ENCODE data around the gene TMEM223. TPM values are rescaled to one million over a fixed set of nuclear protein-coding genes. Genes with fewer than 3 reads are reported as not detected.
"Not testable (repeated sequence)": the region's sequence is repeated elsewhere in the genome, so short reads cannot be mapped to it uniquely, and the experiment has no call there.

Gene TMEM223
- total RNA-seq, 1 donor from 2014 or later: 14.7 TPM

- peaks cover 14% of the 10 kb centered on the region for H3K36me3 Mint-ChIP-seq (ENCODE audit: low read depth)
- H3K9me3 Mint-ChIP-seq (ENCODE audit: low read depth): no peaks in the 10 kb centered on the region
- H3K27me3 Mint-ChIP-seq (ENCODE audit: low read depth): no peaks in the 10 kb centered on the region
- H3K4me3 Mint-ChIP-seq (ENCODE audit: unreplicated experiment): peak within 1 kb of the TSS; percentile 100
- peak; percentile 12 for TF ChIP-seq CTCF (IDR thresholded peaks at IDR 0.05)
- DNase-seq (ENCODE audit: low spot score): peak; percentile 99
- peak within 1 kb of the TSS; percentile 100 for H3K27ac Mint-ChIP-seq (ENCODE audit: unreplicated experiment)
- peaks cover 34% of the 10 kb centered on the region for H3K4me1 Mint-ChIP-seq (ENCODE audit: low read depth)
Observed at GRCh38 chr11:62831520-62832335, 39.9 kb upstream of the TMEM223 start, which contains the start of gene STX5. Gene STX5 (minus strand): TSS chr11:62832051. CDS start chr11:62831243, 808 bp downstream.

DNA sequence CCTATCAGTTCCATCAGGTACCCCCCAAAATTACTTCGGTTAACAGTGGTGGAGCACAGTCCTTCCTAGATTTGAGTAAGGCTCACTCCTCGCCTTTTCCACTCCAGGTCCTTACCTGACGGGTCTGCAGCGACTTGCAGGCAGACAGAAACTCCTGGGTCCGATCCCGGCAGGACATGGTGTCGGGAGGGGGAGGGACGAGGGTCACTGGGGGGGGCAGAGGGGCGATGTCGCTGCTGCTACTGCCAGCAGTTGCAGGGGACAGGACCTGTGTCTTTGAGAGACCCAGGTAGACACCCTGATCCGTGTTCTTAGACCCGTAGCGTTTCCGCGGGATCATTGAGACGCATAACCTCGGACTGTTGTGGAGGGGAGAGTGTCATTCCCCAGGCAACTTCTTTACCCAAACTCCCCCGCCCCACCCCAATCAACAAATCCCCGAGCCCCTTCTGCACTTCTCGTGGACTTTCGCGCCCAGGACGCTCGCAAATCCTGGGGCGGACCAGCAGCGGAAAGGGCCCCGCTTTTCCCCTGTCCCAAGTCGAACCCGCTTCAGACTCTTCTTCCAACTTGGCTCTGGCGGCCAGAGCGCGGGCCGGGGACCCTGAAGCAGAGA, 39.2 kb upstream of the TMEM223 start:
- no peaks in the 10 kb centered on the region for H3K27me3 Mint-ChIP-seq (ENCODE audit: low read depth)
- peaks cover 34% of the 10 kb centered on the region for H3K4me1 Mint-ChIP-seq (ENCODE audit: low read depth)
- H3K4me3 Mint-ChIP-seq (ENCODE audit: unreplicated experiment): peak overlapping the region; percentile 100
- H3K27ac Mint-ChIP-seq (ENCODE audit: unreplicated experiment): peak overlapping the region; percentile 100
- no peak for TF ChIP-seq CTCF (IDR thresholded peaks at IDR 0.05)
- H3K9me3 Mint-ChIP-seq (ENCODE audit: low read depth): no peaks in the 10 kb centered on the region
- no peak for DNase-seq (ENCODE audit: low spot score)
- peaks cover 14% of the 10 kb centered on the region for H3K36me3 Mint-ChIP-seq (ENCODE audit: low read depth)

GRCh38 chr11:62828130-62828529, 36.3 kb upstream of the TMEM223 start:
- H3K9me3 Mint-ChIP-seq (ENCODE audit: low read depth); DNase-seq (ENCODE audit: low spot score); H3K27me3 Mint-ChIP-seq (ENCODE audit: low read depth); H3K4me3 Mint-ChIP-seq (ENCODE audit: unreplicated experiment); H3K27ac Mint-ChIP-seq (ENCODE audit: unreplicated experiment): not testable (repeated sequence)
- Mint-ChIP-seq H3K36me3 (ENCODE audit: low read depth) (peaks cover 30% of the 10 kb centered on the region), H3K4me1 (ENCODE audit: low read depth) (peaks cover 21% of the 10 kb centered on the region)

DNA sequence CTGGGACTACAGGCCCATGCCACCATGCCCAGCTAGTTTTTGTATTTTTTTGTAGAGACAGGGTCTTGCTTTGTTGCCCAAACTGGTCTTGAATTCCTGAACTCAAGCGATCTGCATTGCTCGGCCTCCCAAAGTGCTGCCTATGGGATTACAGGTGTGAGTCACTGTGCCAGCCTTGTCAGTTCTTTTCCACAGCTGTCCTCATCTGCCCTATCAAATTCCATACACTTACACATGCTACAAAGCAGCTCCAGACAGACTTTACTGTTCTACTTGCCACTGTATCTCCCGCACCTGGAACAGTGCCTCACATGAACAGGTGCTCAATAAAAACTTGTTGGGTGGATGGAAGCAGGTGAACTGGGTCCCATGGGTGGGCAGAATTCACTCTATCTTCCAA, 31.9 kb upstream of the TMEM223 start:
- H3K27ac Mint-ChIP-seq (ENCODE audit: unreplicated experiment): no peak overlapping the region
- no peaks in the 10 kb centered on the region for H3K4me1 Mint-ChIP-seq (ENCODE audit: low read depth)
- DNase-seq (ENCODE audit: low spot score): no peak
- TF ChIP-seq CTCF (IDR thresholded peaks at IDR 0.05): no peak
- no peak overlapping the region for H3K4me3 Mint-ChIP-seq (ENCODE audit: unreplicated experiment)
- H3K9me3 Mint-ChIP-seq (ENCODE audit: low read depth): no peaks in the 10 kb centered on the region
- peaks cover 44% of the 10 kb centered on the region for H3K36me3 Mint-ChIP-seq (ENCODE audit: low read depth)
- H3K27me3 Mint-ChIP-seq (ENCODE audit: low read depth): no peaks in the 10 kb centered on the region

GRCh38 chr11:62817129-62817528, 25.3 kb upstream of the TMEM223 start:
- Mint-ChIP-seq H3K4me3 (ENCODE audit: unreplicated experiment) (no peak overlapping the region), H3K27me3 (ENCODE audit: low read depth) (no peaks in the 10 kb centered on the region), H3K27ac (ENCODE audit: unreplicated experiment) (no peak overlapping the region), H3K4me1 (ENCODE audit: low read depth) (no peaks in the 10 kb centered on the region), H3K36me3 (ENCODE audit: low read depth) (peaks cover 20% of the 10 kb centered on the region), H3K9me3 (ENCODE audit: low read depth) (no peaks in the 10 kb centered on the region)
- TF ChIP-seq CTCF (IDR thresholded peaks at IDR 0.05): no peak
- DNase-seq (ENCODE audit: low spot score): no peak
